ENCODE measurements around the gene FZR1. TPM values are rescaled to one million over a fixed set of nuclear protein-coding genes. Genes with fewer than 3 reads are reported as not detected.

The FZR1 gene
- total RNA-seq, 1 donor, result 36.6 TPM

- Histone ChIP-seq H2AFZ (ENCODE audit: low read length) (no peak overlapping the region), H3K27me3 (ENCODE audit: insufficient read depth, low read length) (peaks cover 9% of the 10 kb centered on the region), H3K79me2 (ENCODE audit: insufficient read depth, low read length) (no peaks in the 10 kb centered on the region), H3K4me2 (ENCODE audit: insufficient read depth, low read length) (no peak overlapping the region), H3K9me3 (ENCODE audit: low read depth, low read length) (no peaks in the 10 kb centered on the region), H3K36me3 (ENCODE audit: insufficient read depth, low read length) (no peaks in the 10 kb centered on the region), H4K20me1 (ENCODE audit: insufficient read depth, low read length) (peaks cover 19% of the 10 kb centered on the region), H3K4me3 (ENCODE audit: insufficient read depth, low read length) (no peak overlapping the region), H3K4me1 (ENCODE audit: insufficient read depth, low read length) (no peaks in the 10 kb centered on the region), H3K27ac (ENCODE audit: low read depth, low read length) (no peak overlapping the region)
- no peak for TF ChIP-seq CTCF (IDR thresholded peaks at IDR 0.05; ENCODE audit: extremely low read depth, low read depth, low read length)
- DNase-seq (ENCODE audit: insufficient read length, low spot score, missing footprints), result no peak
Measured at GRCh38 chr19:3474010-3474409, 32.1 kb upstream of the FZR1 start.

GRCh38 chr19:3474614-3475013, 31.5 kb upstream of the FZR1 start:
- Histone ChIP-seq H3K4me3 (ENCODE audit: insufficient read depth, low read length) (no peak overlapping the region), H3K9me3 (ENCODE audit: low read depth, low read length) (no peaks in the 10 kb centered on the region), H3K27me3 (ENCODE audit: insufficient read depth, low read length) (peaks cover 9% of the 10 kb centered on the region), H3K79me2 (ENCODE audit: insufficient read depth, low read length) (no peaks in the 10 kb centered on the region), H3K36me3 (ENCODE audit: insufficient read depth, low read length) (no peaks in the 10 kb centered on the region), H3K27ac (ENCODE audit: low read depth, low read length) (no peak overlapping the region), H3K4me1 (ENCODE audit: insufficient read depth, low read length) (no peaks in the 10 kb centered on the region), H4K20me1 (ENCODE audit: insufficient read depth, low read length) (peaks cover 12% of the 10 kb centered on the region), H2AFZ (ENCODE audit: low read length) (no peak overlapping the region), H3K4me2 (ENCODE audit: insufficient read depth, low read length) (no peak overlapping the region)
- no peak for DNase-seq (ENCODE audit: insufficient read length, low spot score, missing footprints)
- TF ChIP-seq CTCF (IDR thresholded peaks at IDR 0.05; ENCODE audit: extremely low read depth, low read depth, low read length), result no peak

- Histone ChIP-seq H3K4me3 (ENCODE audit: insufficient read depth, low read length) (no peak overlapping the region), H3K36me3 (ENCODE audit: insufficient read depth, low read length) (no peaks in the 10 kb centered on the region), H4K20me1 (ENCODE audit: insufficient read depth, low read length) (peaks cover 8% of the 10 kb centered on the region)
Measured at GRCh38 chr19:3475449-3475848, 30.7 kb upstream of the FZR1 start.

GRCh38 chr19:3476830-3477229, 29.3 kb upstream of the FZR1 start:
- Histone ChIP-seq H2AFZ (ENCODE audit: low read length) (no peak overlapping the region), H3K79me2 (ENCODE audit: insufficient read depth, low read length) (no peaks in the 10 kb centered on the region), H3K36me3 (ENCODE audit: insufficient read depth, low read length) (no peaks in the 10 kb centered on the region), H3K4me2 (ENCODE audit: insufficient read depth, low read length) (no peak overlapping the region), H3K27me3 (ENCODE audit: insufficient read depth, low read length) (peaks cover 26% of the 10 kb centered on the region), H4K20me1 (ENCODE audit: insufficient read depth, low read length) (peaks cover 6% of the 10 kb centered on the region), H3K27ac (ENCODE audit: low read depth, low read length) (no peak overlapping the region), H3K4me1 (ENCODE audit: insufficient read depth, low read length) (no peaks in the 10 kb centered on the region), H3K4me3 (ENCODE audit: insufficient read depth, low read length) (no peak overlapping the region), H3K9me3 (ENCODE audit: low read depth, low read length) (no peaks in the 10 kb centered on the region)
- no peak for TF ChIP-seq CTCF (IDR thresholded peaks at IDR 0.05; ENCODE audit: extremely low read depth, low read depth, low read length)
- DNase-seq (ENCODE audit: insufficient read length, low spot score, missing footprints), result no peak

More at GRCh38 chr19:3475449-3475848, 30.7 kb upstream of the FZR1 start:
- Histone ChIP-seq H2AFZ (ENCODE audit: low read length) (no peak overlapping the region), H3K9me3 (ENCODE audit: low read depth, low read length) (no peaks in the 10 kb centered on the region), H3K4me1 (ENCODE audit: insufficient read depth, low read length) (no peaks in the 10 kb centered on the region), H3K79me2 (ENCODE audit: insufficient read depth, low read length) (no peaks in the 10 kb centered on the region), H3K4me2 (ENCODE audit: insufficient read depth, low read length) (no peak overlapping the region), H3K27ac (ENCODE audit: low read depth, low read length) (no peak overlapping the region), H3K27me3 (ENCODE audit: insufficient read depth, low read length) (peaks cover 13% of the 10 kb centered on the region)
- DNase-seq (ENCODE audit: insufficient read length, low spot score, missing footprints), result no peak
- no peak for TF ChIP-seq CTCF (IDR thresholded peaks at IDR 0.05; ENCODE audit: extremely low read depth, low read depth, low read length)
